CD4-positive, alpha-beta T cell treated with Interleukin-17A for 4 hours (primary cell): ENCODE results near the gene PCNX1.
A peak's percentile ranks its signal among the peaks of the same experiment; 100 is the strongest.
"Not testable (repeated sequence)": the region's sequence is repeated elsewhere in the genome, so short reads cannot be mapped to it uniquely, and the experiment has no call there.

ENCODE experiments used
- DNase-seq: peaks from one replicate; pipeline ENCODE4 v3.0.0-alpha.2; 2020; ENCODE audit warnings: mixed read lengths

Gene PCNX1

GRCh38 chr14:70907176-70907995 lies at the start of gene PCNX1:
Gene PCNX1, plus strand, starts transcription at chr14:70907459. Its CDS starts 392 bp downstream, at chr14:70907851.
- peak; percentile 94 for DNase-seq

DNA sequence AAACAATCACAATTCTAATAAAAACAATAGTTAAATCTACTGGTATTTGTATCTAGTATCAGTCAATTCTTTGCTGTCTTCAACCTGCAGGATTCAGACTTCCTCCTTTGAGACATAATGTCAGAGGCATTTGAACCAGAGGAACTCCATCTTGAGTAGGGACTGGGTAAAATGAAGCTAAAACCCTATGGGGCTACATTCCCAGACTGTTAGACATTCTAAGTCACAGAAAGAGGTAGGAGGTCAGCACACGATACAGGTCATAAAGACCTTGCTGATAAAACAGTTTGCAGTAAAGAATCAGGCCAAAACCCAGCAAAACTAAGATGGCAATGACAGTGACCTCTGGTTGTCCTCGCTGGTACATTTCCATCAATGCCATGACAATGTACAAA lies 49.8 kb upstream of the PCNX1 start:
- no peak for DNase-seq

GRCh38 chr14:70858641-70859040 lies 48.6 kb upstream of the PCNX1 start:
- no peak for DNase-seq

DNA sequence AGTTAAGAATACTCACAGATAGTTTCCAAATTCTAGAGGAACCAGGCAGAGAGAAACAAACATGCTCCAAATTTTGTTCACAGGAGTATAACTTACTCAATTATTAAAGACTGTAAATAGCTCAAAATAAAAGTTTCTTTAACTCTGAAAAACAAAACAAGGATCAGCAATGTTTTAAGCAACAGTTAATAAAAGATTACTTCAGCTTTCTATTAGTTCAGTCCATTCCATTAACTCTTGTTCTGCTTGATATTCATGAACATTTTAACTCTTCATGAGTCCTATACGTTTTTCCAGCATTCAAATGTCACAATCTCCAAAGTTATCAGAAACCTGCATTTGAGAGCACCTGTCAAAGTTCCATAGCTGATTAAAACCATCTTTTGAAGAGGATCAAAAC lies 40.3 kb upstream of the PCNX1 start:
- not testable (repeated sequence) for DNase-seq

DNA sequence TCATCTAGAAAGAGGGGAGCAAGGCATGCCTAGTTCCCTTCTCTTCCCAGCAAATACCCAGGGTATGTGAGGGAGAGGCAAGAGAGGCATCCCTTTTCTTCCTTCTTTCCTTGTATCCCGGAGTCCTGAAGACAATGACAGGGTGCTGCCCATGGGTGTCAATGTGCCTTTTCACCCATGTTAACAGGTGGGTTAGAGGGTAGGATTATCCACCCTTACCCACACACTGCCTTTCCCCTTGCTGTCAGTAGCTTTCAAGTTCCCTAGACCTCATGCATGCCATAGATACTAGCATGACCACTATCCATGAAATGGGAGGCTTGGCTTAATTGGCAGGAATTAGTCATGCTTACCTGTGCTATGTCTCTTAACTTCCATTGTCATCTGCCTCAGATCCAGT lies 36.3 kb upstream of the PCNX1 start:
- no peak for DNase-seq

DNA sequence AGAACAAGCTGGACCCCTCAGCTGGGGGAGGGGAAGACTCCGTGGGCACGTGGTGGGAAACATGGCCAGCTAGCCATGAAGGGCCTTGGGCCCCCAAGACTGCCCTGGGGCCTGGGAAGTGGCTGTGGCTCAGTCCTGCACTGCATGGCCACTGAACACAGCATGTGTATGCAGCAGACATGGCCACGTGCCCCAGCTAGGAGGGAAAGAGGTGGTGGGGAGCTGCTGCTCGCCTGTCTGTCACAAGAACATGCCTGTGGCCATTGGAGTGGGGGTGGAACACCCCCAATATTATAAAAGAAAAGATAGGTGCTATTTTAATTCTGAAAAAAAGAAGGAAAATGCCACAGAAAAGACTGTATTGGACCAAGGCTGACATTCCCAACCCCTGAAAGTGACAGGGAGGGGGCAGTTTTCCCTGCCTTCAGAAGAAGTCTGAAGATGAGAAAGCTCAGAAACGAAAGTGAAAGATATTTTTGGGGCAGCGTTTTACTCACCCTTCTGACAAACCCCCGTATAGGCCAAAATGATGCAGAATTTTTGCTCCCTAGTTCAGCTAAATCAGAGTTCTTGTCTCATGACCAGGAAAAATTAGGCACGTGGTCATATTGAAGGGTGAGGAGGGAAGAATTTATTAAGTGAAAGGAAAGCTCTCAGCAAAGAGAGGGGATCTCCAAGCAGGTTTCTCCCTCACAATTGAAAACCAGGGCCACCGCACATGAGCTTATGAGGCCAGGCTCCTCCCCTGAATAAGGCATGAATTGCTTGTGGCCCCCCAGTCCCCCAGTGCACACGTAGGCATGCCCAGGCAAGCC lies 35.2 kb upstream of the PCNX1 start:
- DNase-seq = no peak

DNA sequence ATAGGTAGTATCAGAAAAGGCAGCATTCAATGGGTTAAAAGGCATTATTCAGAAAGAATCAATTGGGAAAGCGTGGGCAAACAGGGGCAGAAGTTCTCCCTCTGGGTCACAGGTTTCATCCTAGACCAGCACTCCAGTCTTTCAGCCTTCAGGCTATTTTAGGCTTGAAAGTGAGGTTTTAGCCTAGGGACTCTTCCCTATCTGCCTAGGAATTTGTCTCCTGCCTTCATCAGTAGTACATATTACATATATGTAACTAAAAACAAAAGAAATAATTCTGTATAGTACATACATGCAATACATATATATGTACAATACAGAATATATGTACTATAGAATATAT lies 34.6 kb upstream of the PCNX1 start:
- DNase-seq = no peak

DNA sequence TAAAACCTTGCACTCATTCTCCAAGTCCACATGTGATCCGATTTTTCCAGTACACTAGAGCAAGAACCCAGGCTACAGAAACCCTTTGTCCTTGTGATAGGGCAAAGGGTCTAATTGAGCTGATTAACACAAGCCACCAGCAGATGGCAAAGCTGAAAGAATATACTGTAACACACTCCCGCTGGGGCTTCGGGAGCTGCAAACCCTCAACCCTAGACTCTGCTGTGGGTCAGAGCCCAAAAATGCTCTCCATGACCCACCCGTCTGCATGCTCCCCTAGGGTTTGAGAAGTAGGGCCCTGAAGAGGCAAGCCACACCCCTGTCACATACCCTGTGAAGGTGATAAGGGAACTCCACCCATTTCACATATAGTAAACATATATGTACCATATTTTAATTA lies 33.6 kb upstream of the PCNX1 start:
- peak; percentile 43 for DNase-seq

GRCh38 chr14:70875811-70876460 lies 31.3 kb upstream of the PCNX1 start:
- not testable (repeated sequence) for DNase-seq

GRCh38 chr14:70879448-70879847 lies 27.8 kb upstream of the PCNX1 start:
- DNase-seq = no peak

GRCh38 chr14:70880888-70881287 lies 26.4 kb upstream of the PCNX1 start:
- not testable (repeated sequence) for DNase-seq

DNA sequence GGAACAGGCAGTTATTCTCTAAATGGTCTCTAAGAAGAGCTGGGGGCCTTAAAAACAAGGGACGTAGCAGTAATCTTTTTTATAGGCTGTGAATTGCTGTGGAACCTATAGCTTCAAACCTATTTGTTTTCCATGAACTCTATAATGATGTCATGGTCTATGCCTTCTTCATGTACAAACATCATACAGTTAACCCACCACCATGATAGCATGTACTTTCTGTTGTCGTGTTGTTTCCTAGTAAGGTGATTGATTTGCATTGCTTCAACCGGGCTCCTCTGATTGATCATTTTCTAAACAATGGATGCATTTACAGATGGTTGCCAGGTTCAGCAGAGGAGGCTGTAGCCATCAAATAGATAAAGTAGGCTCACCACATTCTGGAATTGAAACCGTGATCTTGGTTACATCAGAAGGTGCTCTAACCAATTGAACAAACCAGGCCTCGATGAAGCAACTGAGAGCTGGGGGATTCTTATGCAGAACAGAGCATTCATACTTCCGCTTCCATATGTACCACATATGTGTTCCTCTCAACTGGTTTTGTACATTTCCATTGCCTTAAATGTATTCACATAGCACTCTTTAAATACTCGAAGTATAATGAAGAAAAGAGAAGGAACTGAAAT lies 25.6 kb upstream of the PCNX1 start:
- no peak for DNase-seq

- peak; percentile 18 for DNase-seq
Observed at GRCh38 chr14:70882776-70883492, 24.3 kb upstream of the PCNX1 start.

GRCh38 chr14:70884595-70885342 lies 22.5 kb upstream of the PCNX1 start:
- peak; percentile 22 for DNase-seq

GRCh38 chr14:70885343-70886022 lies 21.8 kb upstream of the PCNX1 start:
- DNase-seq = no peak

- DNase-seq = peak; percentile 35
Observed at GRCh38 chr14:70886421-70887206, 20.6 kb upstream of the PCNX1 start.

DNA sequence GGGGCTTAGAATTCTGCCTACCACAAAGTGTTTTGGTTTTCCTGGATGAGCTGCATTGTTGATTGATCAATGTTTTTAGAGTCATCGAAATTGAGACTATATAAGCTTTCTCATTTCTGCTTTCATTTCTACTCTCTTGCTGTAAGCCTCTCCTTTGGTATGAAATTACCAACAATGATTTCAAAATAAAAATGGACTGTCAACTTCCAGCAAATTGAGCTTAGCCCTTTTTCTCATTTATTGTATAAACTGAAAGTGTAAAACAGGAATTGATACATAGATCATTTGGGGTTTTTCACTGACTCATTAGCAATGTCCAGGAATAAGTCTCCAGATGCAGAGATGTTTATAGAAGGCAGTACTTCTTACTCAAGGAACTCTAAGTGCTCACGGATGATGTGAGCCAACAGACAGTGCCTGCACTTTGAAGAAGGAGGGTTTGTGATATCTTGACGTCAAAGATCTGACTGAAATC lies 20.0 kb upstream of the PCNX1 start:
- DNase-seq = no peak

GRCh38 chr14:70887737-70888499 lies 19.3 kb upstream of the PCNX1 start:
- DNase-seq = no peak

GRCh38 chr14:70888681-70889175 lies 18.5 kb upstream of the PCNX1 start:
- no peak for DNase-seq
